ENCODE measurements around the gene SH3PXD2A.
"Not testable (repeated sequence)": the region's sequence is repeated elsewhere in the genome, so short reads cannot be mapped to it uniquely, and the experiment has no call there.

The SH3PXD2A gene

GRCh38 chr10:103849212-103849877, 6.0 kb downstream of the SH3PXD2A start:
- no peak for DNase-seq (ENCODE audit: low spot score)

- DNase-seq (ENCODE audit: low spot score), result peak; percentile 60
Observed at GRCh38 chr10:103847909-103848468, 7.4 kb downstream of the SH3PXD2A start.

GRCh38 chr10:103847346-103847745, 8.0 kb downstream of the SH3PXD2A start:
- DNase-seq (ENCODE audit: low spot score), result no peak

- DNase-seq (ENCODE audit: low spot score), result peak; percentile 22
Observed at GRCh38 chr10:103845972-103846371, 9.4 kb downstream of the SH3PXD2A start.

GRCh38 chr10:103845346-103845745, 10.0 kb downstream of the SH3PXD2A start:
- not testable (repeated sequence) for DNase-seq (ENCODE audit: low spot score)

- no peak for DNase-seq (ENCODE audit: low spot score)
Observed at GRCh38 chr10:103843854-103844570, 11.4 kb downstream of the SH3PXD2A start.

GRCh38 chr10:103843045-103843444, 12.3 kb downstream of the SH3PXD2A start:
- no peak for DNase-seq (ENCODE audit: low spot score)

- DNase-seq (ENCODE audit: low spot score), result no peak
Observed at GRCh38 chr10:103842605-103843004, 12.8 kb downstream of the SH3PXD2A start.

- no peak for DNase-seq (ENCODE audit: low spot score)
Observed at GRCh38 chr10:103841519-103841918, 13.9 kb downstream of the SH3PXD2A start.

- no peak for DNase-seq (ENCODE audit: low spot score)
Observed at GRCh38 chr10:103840740-103841070, 14.7 kb downstream of the SH3PXD2A start.

- DNase-seq (ENCODE audit: low spot score), result no peak
Observed at GRCh38 chr10:103839872-103840739, 15.3 kb downstream of the SH3PXD2A start.

- DNase-seq (ENCODE audit: low spot score), result no peak
Observed at GRCh38 chr10:103839519-103839871, 15.9 kb downstream of the SH3PXD2A start.

- DNase-seq (ENCODE audit: low spot score), result no peak
Observed at GRCh38 chr10:103838862-103839518, 16.4 kb downstream of the SH3PXD2A start.

- DNase-seq (ENCODE audit: low spot score), result no peak
Observed at GRCh38 chr10:103838070-103838395, 17.3 kb downstream of the SH3PXD2A start.

GRCh38 chr10:103837370-103838069, 17.9 kb downstream of the SH3PXD2A start:
- DNase-seq (ENCODE audit: low spot score), result no peak

GRCh38 chr10:103836861-103837260, 18.5 kb downstream of the SH3PXD2A start:
- DNase-seq (ENCODE audit: low spot score), result no peak

GRCh38 chr10:103836273-103836672, 19.1 kb downstream of the SH3PXD2A start:
- DNase-seq (ENCODE audit: low spot score), result no peak

- no peak for DNase-seq (ENCODE audit: low spot score)
Observed at GRCh38 chr10:103835096-103836050, 20.0 kb downstream of the SH3PXD2A start.

GRCh38 chr10:103834436-103835095, 20.8 kb downstream of the SH3PXD2A start:
- DNase-seq (ENCODE audit: low spot score), result no peak

All from NAMALWA (cell line).